Stimulated activated CD4-positive, alpha-beta T cell treated with anti-CD3 and anti-CD28 coated beads, Interleukin-4, amount 100 ng/mL, for 1 hour (primary cell): ENCODE measurements around the gene RRBP1.
A peak's percentile ranks its signal among the peaks of the same experiment; 100 is the strongest.

Experiments used
- DNase-seq: peaks from one replicate; pipeline ENCODE4 v3.0.0-alpha.2; 2020

RRBP1 gene

GRCh38 chr20:17682103-17682888 lies at the start of gene RRBP1:
Gene RRBP1, minus strand, starts transcription at chr20:17682242. Its CDS starts 21,735 bp downstream, at chr20:17660507.
- DNase-seq, result peak; percentile 95

- no peak for DNase-seq
Observed at GRCh38 chr20:17731233-17731632, 49.2 kb upstream of the RRBP1 start.

- DNase-seq, result no peak
Observed at GRCh38 chr20:17730071-17730470, 48.0 kb upstream of the RRBP1 start.

GRCh38 chr20:17728074-17728473 lies 46.0 kb upstream of the RRBP1 start:
- no peak for DNase-seq

- no peak for DNase-seq
Observed at GRCh38 chr20:17727351-17727750, 45.3 kb upstream of the RRBP1 start.

- no peak for DNase-seq
Observed at GRCh38 chr20:17726902-17727301, 44.9 kb upstream of the RRBP1 start.

GRCh38 chr20:17725094-17725835 lies 43.2 kb upstream of the RRBP1 start:
- DNase-seq, result no peak

GRCh38 chr20:17723301-17723691 lies 41.3 kb upstream of the RRBP1 start:
- DNase-seq, result no peak

- no peak for DNase-seq
Observed at GRCh38 chr20:17722493-17723300, 40.7 kb upstream of the RRBP1 start.

- no peak for DNase-seq
Observed at GRCh38 chr20:17721802-17722486, 39.9 kb upstream of the RRBP1 start.

GRCh38 chr20:17720755-17721154 lies 38.7 kb upstream of the RRBP1 start:
- no peak for DNase-seq

- DNase-seq, result no peak
Observed at GRCh38 chr20:17716331-17716730, 34.3 kb upstream of the RRBP1 start.

GRCh38 chr20:17715075-17715474 lies 33.0 kb upstream of the RRBP1 start:
- DNase-seq, result no peak

- DNase-seq, result no peak
Observed at GRCh38 chr20:17714597-17714996, 32.6 kb upstream of the RRBP1 start.

- no peak for DNase-seq
Observed at GRCh38 chr20:17712708-17713107, 30.7 kb upstream of the RRBP1 start.

GRCh38 chr20:17712201-17712600 lies 30.2 kb upstream of the RRBP1 start:
- DNase-seq, result no peak

GRCh38 chr20:17711267-17711627 lies 29.2 kb upstream of the RRBP1 start:
- DNase-seq, result no peak

GRCh38 chr20:17710379-17711266 lies 28.6 kb upstream of the RRBP1 start:
- no peak for DNase-seq

- no peak for DNase-seq
Observed at GRCh38 chr20:17709361-17710293, 27.6 kb upstream of the RRBP1 start.

GRCh38 chr20:17708675-17709360 lies 26.8 kb upstream of the RRBP1 start:
- no peak for DNase-seq
